GM12872 (cell line): ENCODE results near the gene MAML2.

Experiments
- CTCF ChIP-seq: IDR thresholded peaks from 3 replicates; pipeline ENCODE4 v1.5.1; 2011; ENCODE audit warnings: low read depth, mild to moderate bottlenecking, low read length, moderate library complexity; ENCODE audit not compliant: insufficient read depth

The MAML2 gene

DNA sequence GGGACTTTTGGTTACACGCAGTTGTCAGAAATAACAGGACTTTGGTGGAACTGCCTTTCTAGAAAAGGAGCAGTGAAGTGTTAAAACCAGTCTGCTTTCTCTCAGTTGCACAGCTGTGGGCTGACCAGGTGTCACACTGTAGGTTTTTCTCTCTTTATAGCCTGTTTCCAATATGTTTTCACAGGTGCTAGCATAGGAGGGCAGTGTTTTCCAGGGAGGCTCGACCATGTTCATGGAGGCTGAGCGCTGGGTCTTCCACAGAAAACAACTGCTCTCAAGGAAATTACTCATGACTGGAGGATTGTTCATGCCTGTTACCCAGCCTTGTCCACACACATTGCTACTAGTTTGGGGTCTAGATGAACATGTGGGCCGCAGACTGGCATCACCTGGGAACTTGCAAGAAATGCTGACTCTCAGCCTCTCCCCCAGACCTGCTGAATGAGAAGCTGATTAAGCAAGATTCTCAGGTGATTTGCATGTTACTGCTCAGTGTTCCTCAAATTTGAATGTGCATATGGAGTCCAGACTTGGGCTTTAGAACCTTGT, 157.7 kb downstream of the MAML2 start:
- TF ChIP-seq CTCF, result no peak

DNA sequence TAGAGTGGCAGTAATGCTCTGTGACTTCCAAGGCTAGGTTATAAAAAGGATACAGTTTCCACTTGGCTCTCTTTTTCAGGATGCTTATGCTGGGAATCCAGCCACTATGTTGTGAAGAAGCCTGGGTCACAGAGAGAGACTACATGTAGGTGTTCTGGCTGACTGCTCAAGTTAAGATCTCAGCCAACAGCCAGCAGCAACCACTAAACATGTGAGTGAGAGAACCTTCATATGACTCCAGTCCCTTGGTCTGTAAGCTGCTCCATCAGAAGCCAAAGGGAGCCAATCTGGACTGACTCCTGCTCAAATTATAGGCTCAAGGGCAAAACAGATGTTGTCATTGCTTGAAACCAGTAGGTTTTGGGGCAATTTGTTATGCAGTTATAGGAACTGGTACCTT, 162.7 kb downstream of the MAML2 start:
- no peak for TF ChIP-seq CTCF

GRCh38 chr11:96179905-96180304, 163.1 kb downstream of the MAML2 start:
- no peak for TF ChIP-seq CTCF

- no peak for TF ChIP-seq CTCF
These were observed 164.1 kb downstream of the MAML2 start for GRCh38 chr11:96178887-96179279.

DNA sequence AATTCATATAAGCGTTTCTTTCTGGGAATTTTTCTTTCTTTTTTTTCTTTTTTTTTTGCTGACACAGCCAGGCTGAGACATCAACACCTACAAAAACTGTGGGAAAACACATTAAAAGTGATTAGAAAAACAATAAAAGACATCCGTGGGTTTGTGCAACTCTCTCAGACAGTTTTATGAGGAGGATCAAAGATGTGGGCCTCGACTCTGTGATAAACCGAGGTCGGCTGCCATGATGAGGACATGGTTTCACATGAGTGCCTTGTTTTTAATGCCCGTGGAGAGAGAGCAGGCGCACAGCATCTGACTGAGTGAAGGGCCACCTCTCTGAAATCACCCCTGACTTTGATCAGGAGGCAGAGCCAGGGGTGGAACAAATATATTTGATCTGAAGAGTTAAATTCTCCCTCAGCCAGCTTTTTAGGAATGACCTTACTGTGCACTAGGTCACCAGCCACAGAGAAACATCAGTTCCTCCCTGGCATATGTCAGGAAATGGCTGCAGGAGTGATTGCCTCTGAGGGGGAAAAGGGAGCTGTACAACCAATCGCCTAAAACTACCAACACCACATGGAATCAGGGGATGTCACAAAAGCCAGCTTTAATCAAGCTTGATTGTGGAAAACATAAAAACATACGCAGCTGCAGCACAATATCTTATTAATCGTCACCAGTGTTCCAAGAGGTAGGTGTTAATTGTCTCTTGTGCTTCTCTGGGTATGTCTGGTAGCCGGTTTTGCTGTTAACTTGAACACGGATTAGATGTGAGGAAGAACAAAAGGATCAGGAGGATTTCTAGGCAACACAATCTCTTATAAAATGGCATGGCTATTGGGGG, 164.7 kb downstream of the MAML2 start:
- no peak for TF ChIP-seq CTCF

GRCh38 chr11:96177146-96177545, 165.8 kb downstream of the MAML2 start:
- no peak for TF ChIP-seq CTCF

- TF ChIP-seq CTCF, result no peak
These were observed 169.1 kb downstream of the MAML2 start for GRCh38 chr11:96173906-96174305.
